ENCODE measurements around the gene ZBTB2. TPM values are rescaled to one million over a fixed set of nuclear protein-coding genes. Genes with fewer than 3 reads are reported as not detected.

Gene ZBTB2
- total RNA-seq, 2 experiments from 2014 or later = 16.4 to 17.0 TPM

DNA sequence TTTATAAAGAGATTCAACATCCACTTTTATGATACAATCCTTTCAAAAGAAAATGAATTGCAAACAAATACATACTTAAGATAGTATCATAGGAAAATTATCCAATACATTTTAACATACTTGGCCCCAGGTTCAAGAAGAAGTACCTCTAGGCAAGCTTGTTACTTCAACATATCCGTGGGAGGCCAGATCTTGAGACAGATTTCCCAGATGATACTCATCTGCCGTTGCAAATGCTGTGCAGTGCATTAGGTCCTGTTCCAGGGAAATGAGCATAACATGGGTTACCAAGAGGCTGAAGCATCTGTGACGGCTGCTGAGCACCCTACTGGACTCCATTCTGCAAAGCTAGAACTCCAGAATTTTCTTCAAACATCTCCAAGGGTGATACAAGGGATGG is 44.9 kb upstream of the ZBTB2 start:
- no peak overlapping the region for H3K4me2 ChIP-seq (ENCODE audit: low read length)
- no peak for DNase-seq (ENCODE audit: low spot score)
- ChIA-PET CTCF (ENCODE audit: unreplicated experiment) (no interaction called here), POLR2A (interaction anchor here (2.1 kb wide), 1 partner anchor 23 kb away, joined by 7 read pairs; no protein-coding TSS in a partner anchor)
- H3K36me3 ChIP-seq (ENCODE audit: insufficient read depth, low read length) = peaks cover 70% of the 10 kb centered on the region
- H2AFZ ChIP-seq (ENCODE audit: low read length) = no peak overlapping the region
- H3K4me3 ChIP-seq (ENCODE audit: low read depth, low read length, poor library complexity, severe bottlenecking) = no peak overlapping the region
- no peaks in the 10 kb centered on the region for H3K9me3 ChIP-seq (ENCODE audit: low read length)
- intact Hi-C loops (cut with micrococcal nuclease; ENCODE audit: unreplicated experiment) = no loop called here
- H3K27ac ChIP-seq (ENCODE audit: low read depth, low read length, poor library complexity, severe bottlenecking) = no peak overlapping the region
- TF ChIP-seq, protein P1, sequence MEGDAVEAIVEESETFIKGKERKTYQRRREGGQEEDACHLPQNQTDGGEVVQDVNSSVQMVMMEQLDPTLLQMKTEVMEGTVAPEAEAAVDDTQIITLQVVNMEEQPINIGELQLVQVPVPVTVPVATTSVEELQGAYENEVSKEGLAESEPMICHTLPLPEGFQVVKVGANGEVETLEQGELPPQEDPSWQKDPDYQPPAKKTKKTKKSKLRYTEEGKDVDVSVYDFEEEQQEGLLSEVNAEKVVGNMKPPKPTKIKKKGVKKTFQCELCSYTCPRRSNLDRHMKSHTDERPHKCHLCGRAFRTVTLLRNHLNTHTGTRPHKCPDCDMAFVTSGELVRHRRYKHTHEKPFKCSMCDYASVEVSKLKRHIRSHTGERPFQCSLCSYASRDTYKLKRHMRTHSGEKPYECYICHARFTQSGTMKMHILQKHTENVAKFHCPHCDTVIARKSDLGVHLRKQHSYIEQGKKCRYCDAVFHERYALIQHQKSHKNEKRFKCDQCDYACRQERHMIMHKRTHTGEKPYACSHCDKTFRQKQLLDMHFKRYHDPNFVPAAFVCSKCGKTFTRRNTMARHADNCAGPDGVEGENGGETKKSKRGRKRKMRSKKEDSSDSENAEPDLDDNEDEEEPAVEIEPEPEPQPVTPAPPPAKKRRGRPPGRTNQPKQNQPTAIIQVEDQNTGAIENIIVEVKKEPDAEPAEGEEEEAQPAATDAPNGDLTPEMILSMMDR (conservative IDR thresholded peaks at IDR 0.05; ENCODE audit: low read length) = no peak
- TF ChIP-seq EZH2phosphoT487 (IDR thresholded peaks at IDR 0.05; ENCODE audit: borderline replicate concordance, low read depth, low read length) = no peak
- H3K79me2 ChIP-seq (ENCODE audit: insufficient read depth, low read depth, low read length) = peaks cover 36% of the 10 kb centered on the region
- H3K9me2 ChIP-seq (ENCODE audit: insufficient read depth, low read length) = no peaks in the 10 kb centered on the region
- H3K4me1 ChIP-seq (ENCODE audit: insufficient read depth, low read length, poor library complexity, severe bottlenecking) = peaks cover 6% of the 10 kb centered on the region
- H4K20me1 ChIP-seq (ENCODE audit: insufficient read depth, low read length) = 0 out of 2 replicates have a peak, but pooled peaks cover 2% of the 10 kb centered on the region
- no TSS peak for BruUV-seq (replicated peaks)

DNA sequence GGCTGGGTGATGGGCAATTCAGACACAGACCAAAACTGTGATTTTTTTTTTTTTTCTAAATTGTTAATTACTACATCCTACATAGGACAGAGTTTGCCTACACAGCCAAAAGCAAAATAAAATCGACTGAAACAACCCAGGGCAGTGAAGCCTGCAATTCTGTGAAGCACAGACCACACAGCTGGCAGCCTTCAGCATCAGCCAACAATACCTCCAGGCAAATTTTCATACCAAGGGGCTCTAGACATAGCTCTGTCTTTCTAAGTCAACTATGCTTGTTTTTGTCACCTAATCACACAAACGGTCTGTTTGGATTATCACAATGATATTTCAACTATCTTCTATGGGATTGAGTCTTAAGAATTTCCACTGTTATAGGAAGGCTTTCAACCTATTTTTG is 43.0 kb upstream of the ZBTB2 start:
- Histone ChIP-seq H3K36me3 (ENCODE audit: insufficient read depth, low read length) (peaks cover 74% of the 10 kb centered on the region), H3K4me2 (ENCODE audit: low read length) (no peak overlapping the region), H3K27ac (ENCODE audit: low read depth, low read length, poor library complexity, severe bottlenecking) (no peak overlapping the region), H4K20me1 (ENCODE audit: insufficient read depth, low read length) (no peaks in the 10 kb centered on the region), H3K9me2 (ENCODE audit: insufficient read depth, low read length) (no peaks in the 10 kb centered on the region), H3K9me3 (ENCODE audit: low read length) (no peaks in the 10 kb centered on the region), H3K79me2 (ENCODE audit: insufficient read depth, low read depth, low read length) (peaks cover 22% of the 10 kb centered on the region; the same call in 1 of the 2 replicates), H3K4me3 (ENCODE audit: low read depth, low read length, poor library complexity, severe bottlenecking) (no peak overlapping the region), H3K4me1 (ENCODE audit: insufficient read depth, low read length, poor library complexity, severe bottlenecking) (peaks cover 6% of the 10 kb centered on the region), H2AFZ (ENCODE audit: low read length) (no peak overlapping the region)
- peak; percentile 50 for DNase-seq (ENCODE audit: low spot score)
- no TSS peak for BruUV-seq (replicated peaks)
- POLR2A ChIA-PET = interaction anchor here (0.6 to 2.1 kb wide), 8 partner anchors 9 to 425 kb away, joined by 3 to 10 read pairs (median 3); partner anchors contain the start of gene RMND1
- CTCF ChIA-PET (ENCODE audit: unreplicated experiment) = no interaction called here
- TF ChIP-seq EZH2phosphoT487 (IDR thresholded peaks at IDR 0.05; ENCODE audit: borderline replicate concordance, low read depth, low read length) = no peak
- TF ChIP-seq, protein P1 (conservative IDR thresholded peaks at IDR 0.05; ENCODE audit: low read length) = no peak
- intact Hi-C loops (cut with micrococcal nuclease; ENCODE audit: unreplicated experiment) = no loop called here

DNA sequence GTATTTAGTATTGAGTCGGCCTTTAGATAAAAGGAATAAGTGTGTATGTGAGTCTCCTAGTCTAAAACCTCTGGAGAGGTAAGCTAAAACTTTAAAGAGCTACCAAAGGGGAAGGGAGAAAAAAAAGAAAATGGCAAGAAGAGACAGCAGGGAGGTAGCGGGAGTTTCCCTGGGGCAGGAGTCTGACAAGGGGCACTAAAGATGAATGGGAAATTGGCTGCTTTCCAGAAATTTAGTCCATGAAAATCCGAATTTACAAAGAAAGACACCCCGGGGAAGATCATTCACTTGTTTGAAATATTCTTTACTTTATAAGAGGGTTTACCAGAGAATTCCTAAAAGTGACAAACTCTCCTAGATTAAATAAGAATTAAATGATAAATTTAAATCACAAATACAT is 41.3 kb upstream of the ZBTB2 start:
- TF ChIP-seq, protein P1 (conservative IDR thresholded peaks at IDR 0.05; ENCODE audit: low read length) = no peak
- TF ChIP-seq EZH2phosphoT487 (IDR thresholded peaks at IDR 0.05; ENCODE audit: borderline replicate concordance, low read depth, low read length) = no peak
- intact Hi-C loops (cut with micrococcal nuclease; ENCODE audit: unreplicated experiment) = no loop called here
- DNase-seq (ENCODE audit: low spot score) = no peak
- Histone ChIP-seq H3K4me2 (ENCODE audit: low read length) (no peak overlapping the region), H3K4me3 (ENCODE audit: low read depth, low read length, poor library complexity, severe bottlenecking) (no peak overlapping the region), H2AFZ (ENCODE audit: low read length) (no peak overlapping the region), H3K4me1 (ENCODE audit: insufficient read depth, low read length, poor library complexity, severe bottlenecking) (peaks cover 6% of the 10 kb centered on the region), H3K36me3 (ENCODE audit: insufficient read depth, low read length) (peaks cover 77% of the 10 kb centered on the region), H3K9me3 (ENCODE audit: low read length) (no peaks in the 10 kb centered on the region), H3K79me2 (ENCODE audit: insufficient read depth, low read depth, low read length) (peaks cover 11% of the 10 kb centered on the region; the same call in 1 of the 2 replicates), H4K20me1 (ENCODE audit: insufficient read depth, low read length) (no peaks in the 10 kb centered on the region), H3K27ac (ENCODE audit: low read depth, low read length, poor library complexity, severe bottlenecking) (no peak overlapping the region), H3K9me2 (ENCODE audit: insufficient read depth, low read length) (no peaks in the 10 kb centered on the region)
- POLR2A ChIA-PET = interaction anchor here (2.1 kb wide), 1 partner anchor 19 kb away, joined by 10 read pairs; the partner anchor contains the start of gene RMND1
- no TSS peak for BruUV-seq (replicated peaks)
- CTCF ChIA-PET (ENCODE audit: unreplicated experiment) = no interaction called here
